Islet of Langerhans (tissue), 1 donor: ENCODE results near the gene RFNG.

Source experiments
- FAIRE-seq: peaks from one replicate; lab custom pipeline; 2011; peaks lifted over from hg19 to GRCh38; lab: Jason Lieb, UNC

RFNG gene

DNA sequence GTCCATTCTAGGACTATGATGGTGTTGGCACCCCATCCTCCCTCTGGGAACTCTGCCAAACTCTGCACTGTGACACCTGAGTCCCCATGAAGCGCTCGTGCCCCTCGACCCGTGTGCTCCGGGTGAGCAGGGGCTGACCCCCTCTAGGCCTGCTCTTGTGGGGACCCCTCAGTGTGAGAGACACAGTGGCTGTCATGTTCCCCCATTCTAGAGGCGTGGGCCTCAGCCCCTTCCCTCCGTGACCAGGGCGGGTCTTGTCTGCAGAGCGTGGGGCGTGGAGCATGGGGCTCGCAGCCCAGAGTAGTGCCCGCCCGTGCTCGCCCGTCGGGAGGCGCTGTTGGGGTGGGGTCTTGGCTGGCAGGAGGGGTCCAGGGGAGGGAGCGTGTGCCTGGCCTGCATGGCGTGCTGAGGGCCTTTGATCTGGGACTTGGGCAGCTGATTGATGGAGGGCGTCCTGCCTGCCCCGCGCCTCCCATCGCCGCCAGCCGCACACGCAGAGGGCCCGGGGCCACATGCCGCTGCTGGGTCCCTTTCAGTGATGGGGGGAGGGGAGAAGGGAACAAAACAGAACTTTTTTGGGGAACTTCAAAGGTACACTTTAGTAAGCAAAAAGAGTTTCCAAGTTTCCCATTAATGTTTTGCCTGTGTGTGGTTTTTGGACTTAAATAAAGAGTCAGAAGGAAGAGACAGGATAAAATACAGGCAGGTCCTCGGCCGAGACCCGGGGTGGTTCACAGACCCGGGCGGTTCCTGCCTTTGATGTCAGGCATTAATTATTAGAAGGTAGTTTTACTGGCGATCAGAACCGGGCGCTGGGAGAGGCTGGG lies 51.4 kb downstream of the RFNG start:
- FAIRE-seq, result no peak

DNA sequence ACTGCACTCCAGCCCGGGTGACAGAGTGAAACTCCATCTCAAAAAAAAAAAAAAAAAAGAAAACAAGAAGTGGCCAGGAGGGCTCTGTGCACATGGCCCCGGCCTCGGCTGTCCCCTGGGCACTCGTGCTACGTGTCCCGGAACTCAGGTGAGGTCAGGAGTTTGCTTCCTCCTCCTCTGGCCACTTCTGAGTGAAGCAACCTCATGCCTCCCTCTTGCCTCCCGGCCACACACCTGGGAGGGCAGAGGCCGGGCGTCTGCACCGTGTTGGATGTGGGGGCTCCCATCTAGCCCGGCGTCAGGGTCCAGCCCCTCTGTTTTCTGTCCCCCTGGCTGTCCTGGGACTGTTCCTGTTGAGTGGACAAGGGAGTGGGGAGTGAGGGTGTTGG lies 52.0 kb downstream of the RFNG start:
- FAIRE-seq, result no peak

DNA sequence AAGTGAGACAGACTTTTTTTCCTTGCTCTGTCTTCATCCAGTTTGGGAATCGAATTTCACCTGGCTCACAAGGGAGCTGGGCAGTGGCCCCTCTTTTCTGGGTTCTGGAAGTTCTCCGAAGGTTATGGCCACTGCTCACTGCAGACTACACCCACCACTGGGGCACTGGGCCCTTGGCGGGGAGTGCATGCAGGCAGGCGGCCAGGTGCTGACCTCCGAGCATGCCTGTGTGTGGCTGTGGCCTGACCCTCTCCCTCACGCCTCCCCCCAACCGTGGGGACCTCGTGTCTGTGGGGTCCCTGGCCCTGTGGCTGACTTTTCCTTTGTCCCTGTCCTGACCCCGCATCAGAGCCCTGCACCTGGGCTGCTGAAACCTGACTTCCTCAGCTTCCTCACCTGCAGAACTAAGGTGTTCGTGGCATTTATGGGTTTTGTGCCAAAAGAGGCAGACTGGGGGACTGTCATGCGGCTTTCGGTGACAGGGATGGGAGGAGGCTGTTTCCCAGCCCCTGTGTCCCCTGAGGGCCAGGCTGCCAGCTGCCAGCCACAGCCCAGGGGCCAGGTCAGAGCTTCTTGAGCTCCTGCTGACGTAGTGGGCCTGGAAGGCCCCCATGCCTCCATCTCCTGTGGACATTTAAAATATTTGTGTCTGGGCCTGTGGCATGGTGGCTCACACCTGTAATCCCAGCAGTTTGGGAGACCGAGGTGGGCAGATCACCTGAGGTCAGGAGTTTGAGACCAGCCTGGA lies 52.7 kb downstream of the RFNG start:
- FAIRE-seq, result no peak

DNA sequence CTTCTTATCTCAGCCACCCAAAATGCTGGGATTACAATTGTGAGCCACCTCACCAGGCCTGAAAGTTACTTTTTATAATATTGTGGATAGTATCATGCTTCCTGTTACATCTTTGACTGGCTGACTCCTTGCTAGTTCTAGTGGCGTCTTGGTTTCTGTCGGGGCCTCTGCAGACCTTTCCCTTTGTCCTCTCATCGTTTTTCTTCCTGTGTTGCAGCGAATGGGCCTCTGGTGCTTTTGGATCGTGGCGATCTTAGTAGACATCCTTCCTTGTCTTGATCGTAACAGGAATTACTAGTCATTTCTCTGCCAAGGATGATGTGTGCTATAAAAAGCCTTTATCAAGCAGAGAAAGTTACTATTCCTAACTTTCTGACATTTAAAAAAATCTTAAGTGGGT lies 53.4 kb downstream of the RFNG start:
- no peak for FAIRE-seq
